Heart left ventricle (tissue), 13 donors: Measurements from ENCODE around the gene PLEKHM3.

Experiments
- CTCF ChIP-seq, 12 donors: fragments of 200-600 bp; sonication (generic) in 4 of 12; IDR thresholded peaks; one replicate each; pipeline versions ENCODE4 v1.5.0 to v1.8.0; 2018 to 2022; ENCODE audit warnings: antibody characterized with exemption in 12 of 12, mild to moderate bottlenecking in 5 of 12
- POLR2A ChIP-seq, 2 donors: fragments of 450-650 bp; IDR thresholded peaks; one replicate each; pipeline ENCODE4 v1.6.1; 2017; ENCODE audit warnings: antibody characterized with exemption in 2 of 2, mild to moderate bottlenecking in 2 of 2, moderate library complexity in 2 of 2
- donor health status: ischemic (EF 13 %, LVEDD 7.1; RV severe dilation, severe dysfunction).
- donor health status: DM: no; HTN: yes; CAD: no.
- donor health status: DM: no; HTN: no; CAD: no.
- donor health status: ischemic (EF 25% LVEDD 6.9; RV normal size, moderate dysfunction).
- donor health status: ischemic (EF 25% LVEDD 5.7; RV mildly dilated, moderate dysfunction).
- donor health status: ischemic (EF 35%, LVEDD 5.7; RV mildly dilated, moderate dysfunction).
- donor health status: nonischemic (EF 11% LVEDD 7.7; RV severe dilation, severe dysfunction).
- donor health status: DM: yes; HTN: yes; CAD: no.
- donor health status: PGD.
- donor health status: ischemic (EF 29% LVEDD 5.4; RV normal size, mild dysfunction).
- donor health status: nonischemic (EF 23%, LVEDD 6.1; RV moderate dilation, normal function).

- no peak for TF ChIP-seq POLR2A (IDR thresholded peaks at IDR 0.05)
- no peak for TF ChIP-seq CTCF (IDR thresholded peaks at IDR 0.05)
These were observed 97.2 kb downstream of the PLEKHM3 start for GRCh38 chr2:207928079-207928478.
